HG02970 (cell line): ENCODE results near the gene DIS3L2.
"Not testable (repeated sequence)": the region's sequence is repeated elsewhere in the genome, so short reads cannot be mapped to it uniquely, and the experiment has no call there.

ENCODE experiments used
- ATAC-seq: cut with Tn5 transposase; IDR thresholded peaks from one replicate; pipeline ENCODE4 v1.9.1; 2021; ENCODE audit warnings: mild to moderate bottlenecking, moderate library complexity, moderate number of reproducible peaks; ENCODE audit not compliant: unreplicated experiment, low FRiP score

The DIS3L2 gene

GRCh38 chr2:232327105-232328031 lies 365.9 kb downstream of the DIS3L2 start:
- ATAC-seq = no peak

GRCh38 chr2:232328032-232328422 lies 366.5 kb downstream of the DIS3L2 start:
- no peak for ATAC-seq

GRCh38 chr2:232328516-232329460 lies 367.3 kb downstream of the DIS3L2 start:
- ATAC-seq = no peak

GRCh38 chr2:232329716-232330067 lies 368.2 kb downstream of the DIS3L2 start:
- no peak for ATAC-seq

- no peak for ATAC-seq
These were observed 368.8 kb downstream of the DIS3L2 start for GRCh38 chr2:232330068-232330999.

GRCh38 chr2:232331061-232331460 lies 369.5 kb downstream of the DIS3L2 start:
- ATAC-seq = not testable (repeated sequence)

GRCh38 chr2:232331641-232332040 lies 370.1 kb downstream of the DIS3L2 start:
- not testable (repeated sequence) for ATAC-seq

- not testable (repeated sequence) for ATAC-seq
These were observed 370.9 kb downstream of the DIS3L2 start for GRCh38 chr2:232332244-232332939.

- ATAC-seq = no peak
These were observed 371.4 kb downstream of the DIS3L2 start for GRCh38 chr2:232332940-232333259.

GRCh38 chr2:232333361-232334135 lies 372.0 kb downstream of the DIS3L2 start:
- ATAC-seq = no peak

- ATAC-seq = not testable (repeated sequence)
These were observed 372.8 kb downstream of the DIS3L2 start for GRCh38 chr2:232334136-232334884.

- ATAC-seq = not testable (repeated sequence)
These were observed 373.3 kb downstream of the DIS3L2 start for GRCh38 chr2:232334885-232335205.

- not testable (repeated sequence) for ATAC-seq
These were observed 373.8 kb downstream of the DIS3L2 start for GRCh38 chr2:232335206-232335858.

- ATAC-seq = no peak
These were observed 374.3 kb downstream of the DIS3L2 start for GRCh38 chr2:232335859-232336215.

- ATAC-seq = no peak
These were observed 374.8 kb downstream of the DIS3L2 start for GRCh38 chr2:232336241-232336736.

- no peak for ATAC-seq
These were observed 375.6 kb downstream of the DIS3L2 start for GRCh38 chr2:232336981-232337720.
